A549 (cell line): ENCODE data around the gene NTNG1. TPM values are rescaled to one million over a fixed set of nuclear protein-coding genes. Genes with fewer than 3 reads are reported as not detected.

Experiments used
- ATAC-seq, 2 experiments: fragments of 200-7000 bp in 1 of 2; fragments of >200 bp in 1 of 2; cut with Nextera tagmentation in 1 of 2; cut with Tn5 transposase in 1 of 2; 3 replicates each; pipeline versions ENCODE4 v1.8.0 to v1.9.1; 2018 to 2020; ENCODE audit warnings: mild to moderate bottlenecking in 1 of 2, moderate library complexity in 1 of 2
- CTCF ChIA-PET: fragments of 300-600 bp; sonication (Branson Sonifier 250); formaldehyde crosslinking; extraction: SDS; loops from one replicate; lab custom pipeline; 2021; ENCODE audit warnings: antibody characterized with exemption, inconsistent platforms; lab: Yijun Ruan, JAX
- POLR2A ChIA-PET: fragments of 350-600 bp; formaldehyde crosslinking; extraction: SDS; loops from one replicate; lab custom pipeline; 2021; ENCODE audit warnings: antibody characterized with exemption, inconsistent platforms; lab: Yijun Ruan, JAX
- DNase-seq, 2 experiments: peaks; one replicate each; pipeline versions ENCODE4 v3.0.0 to v3.0.0-alpha.2; 2011 to 2016; ENCODE audit warnings: low read depth in 1 of 2, low spot score in 1 of 2
- FAIRE-seq: peaks from 2 replicates; lab custom pipeline; 2011; peaks lifted over from hg19 to GRCh38; lab: Jason Lieb, UNC
- H3K27ac ChIP-seq, 2 experiments: fragments of >200 bp; sonication (Bioruptor Twin); formaldehyde crosslinking; 3 replicates each; pipeline ENCODE4 v1.5.1; 2016 to 2017
- H3K4me1 ChIP-seq: fragments of >200 bp; sonication (Bioruptor Twin); formaldehyde crosslinking; 3 replicates; pipeline ENCODE4 v1.6.1; 2016
- H3K4me2 ChIP-seq: fragments of >200 bp; sonication (Bioruptor Twin); formaldehyde crosslinking; 3 replicates; pipeline ENCODE4 v1.6.1; 2016
- H3K4me3 ChIP-seq: fragments of >200 bp; sonication (Bioruptor Twin); formaldehyde crosslinking; 3 replicates; pipeline ENCODE4 v1.5.1; 2016
- H3K9me3 ChIP-seq: fragments of >200 bp; sonication (Bioruptor Twin); formaldehyde crosslinking; 3 replicates; pipeline ENCODE4 v1.6.1; 2016
- BCL3 ChIP-seq: fragments of >200 bp; sonication (Bioruptor Twin); formaldehyde crosslinking; IDR thresholded peaks from 3 replicates; pipeline ENCODE4 v1.6.1; 2016
- CBX8 ChIP-seq: fragments of 200-600 bp; sonication (generic); IDR thresholded peaks from 2 replicates; pipeline ENCODE4 v1.6.1; 2016
- CHD2 ChIP-seq: fragments of 150-350 bp; IDR thresholded peaks from 2 replicates; pipeline ENCODE4 v1.6.1; 2014; ENCODE audit warnings: low read length; ENCODE audit not compliant: partially characterized antibody
- EHF ChIP-seq: fragments of 250-450 bp; sonication (Bioruptor Pico); IDR thresholded peaks from 2 replicates; pipeline ENCODE4 v1.5.0; 2020; ENCODE audit warnings: mild to moderate bottlenecking
- ELK1 ChIP-seq: fragments of 150-350 bp; IDR thresholded peaks from 2 replicates; pipeline ENCODE4 v1.6.1; 2014; ENCODE audit warnings: low read depth, mild to moderate bottlenecking, low read length
- FOXS1 ChIP-seq: fragments of 250-450 bp; sonication (Bioruptor Pico); IDR thresholded peaks from 2 replicates; pipeline ENCODE4 v1.5.0; 2020; ENCODE audit warnings: mild to moderate bottlenecking, moderate library complexity
- GATA3 ChIP-seq: IDR thresholded peaks from 2 replicates; pipeline ENCODE4 v1.6.1; 2012; ENCODE audit warnings: borderline replicate concordance
- HDAC2 ChIP-seq: fragments of 200-600 bp; sonication (generic); IDR thresholded peaks from 2 replicates; pipeline ENCODE4 v1.6.1; 2016
- JUN ChIP-seq, 2 experiments: fragments of >200 bp; sonication (Bioruptor Twin); formaldehyde crosslinking; IDR thresholded peaks; 2 replicates in 1 of 2; 3 replicates in 1 of 2; pipeline ENCODE4 v1.6.1; 2016 to 2017
- NFE2L2 ChIP-seq: fragments of 150-350 bp; conservative IDR thresholded peaks from 2 replicates; pipeline ENCODE4 v1.6.1; 2014; ENCODE audit warnings: low read length
- NPAS2 ChIP-seq: fragments of 250-450 bp; sonication (Bioruptor Pico); IDR thresholded peaks from 2 replicates; pipeline ENCODE4 v1.8.0; 2022; ENCODE audit warnings: mild to moderate bottlenecking, moderate library complexity, borderline replicate concordance
- NR3C1 ChIP-seq: fragments of >200 bp; sonication (Bioruptor Twin); formaldehyde crosslinking; IDR thresholded peaks from 3 replicates; pipeline ENCODE4 v1.6.1; 2017
- PBX3 ChIP-seq: IDR thresholded peaks from 2 replicates; pipeline ENCODE4 v1.6.1; 2012
- PHF8 ChIP-seq: fragments of 200-600 bp; sonication (generic); IDR thresholded peaks from 2 replicates; pipeline ENCODE4 v1.6.1; 2016; ENCODE audit warnings: low read depth, mild to moderate bottlenecking, antibody characterized with exemption, moderate library complexity, borderline replicate concordance
- POLR2AphosphoS2 ChIP-seq: conservative IDR thresholded peaks from 2 replicates; pipeline ENCODE4 v1.6.1; 2012; ENCODE audit warnings: low read length, improper control_type of control experiment, inconsistent platforms
- RARB ChIP-seq: fragments of 250-450 bp; sonication (Bioruptor Pico); IDR thresholded peaks from 2 replicates; pipeline ENCODE4 v1.8.0; 2021; ENCODE audit warnings: mild to moderate bottlenecking, moderate library complexity
- ZC3H11A ChIP-seq: fragments of 450-650 bp; IDR thresholded peaks from 2 replicates; pipeline ENCODE4 v1.6.1; 2014; ENCODE audit warnings: antibody characterized with exemption, mild to moderate bottlenecking
- ZFP36 ChIP-seq: fragments of 450-650 bp; IDR thresholded peaks from 2 replicates; pipeline ENCODE4 v1.6.1; 2014; ENCODE audit warnings: borderline replicate concordance; ENCODE audit not compliant: partially characterized antibody
- ZNF302 ChIP-seq: fragments of 250-450 bp; sonication (Bioruptor Pico); IDR thresholded peaks from 2 replicates; pipeline ENCODE4 v1.9.0; 2021; ENCODE audit warnings: inconsistent platforms, mild to moderate bottlenecking, moderate library complexity
- WGBS: methylation state at CpG from one replicate; pipeline ENCODE4 v1.1.6; 2017; ENCODE audit errors: missing lambda C conversion rate; 5-methylcytosine and 5-hydroxymethylcytosine counted together
- polyA plus RNA-seq, 4 experiments: library from polyadenylated mRNA; depleted of rRNA in 3 of 4; stranded (reverse); fragments of >200 nt; fragmentation: RNase III in 1 of 4; extraction: RNeasy Plus Mini Kit Qiagen cat#74134 plus additional on column Dnase treatment in 1 of 4; gene quantifications; 2 replicates in 3 of 4; 3 replicates in 1 of 4; pipeline ENCODE4 v1.2.3, GENCODE V29; 2011 to 2017
- TF ChIP-seq, protein P1 (sequence below): fragments of 450-650 bp; IDR thresholded peaks from 2 replicates; pipeline ENCODE4 v1.6.1; 2014; ENCODE audit warnings: antibody characterized with exemption
- TF ChIP-seq, protein P2 (sequence below): fragments of 250-450 bp; sonication (Bioruptor Pico); IDR thresholded peaks from 2 replicates; pipeline ENCODE4 v1.5.0; 2021; ENCODE audit warnings: mild to moderate bottlenecking, moderate library complexity, borderline replicate concordance

The NTNG1 gene
- polyA plus RNA-seq, 2 of the 4 experiments (the other 2 are of a cell fraction) = not detected

GRCh38 chr1:107291987-107292386, 151.1 kb downstream of the NTNG1 start (continued):
- TF ChIP-seq NPAS2 (CRISPR knock-in tag) = no peak
- no peak for TF ChIP-seq GATA3
- TF ChIP-seq EHF (CRISPR knock-in tag) = no peak

DNA sequence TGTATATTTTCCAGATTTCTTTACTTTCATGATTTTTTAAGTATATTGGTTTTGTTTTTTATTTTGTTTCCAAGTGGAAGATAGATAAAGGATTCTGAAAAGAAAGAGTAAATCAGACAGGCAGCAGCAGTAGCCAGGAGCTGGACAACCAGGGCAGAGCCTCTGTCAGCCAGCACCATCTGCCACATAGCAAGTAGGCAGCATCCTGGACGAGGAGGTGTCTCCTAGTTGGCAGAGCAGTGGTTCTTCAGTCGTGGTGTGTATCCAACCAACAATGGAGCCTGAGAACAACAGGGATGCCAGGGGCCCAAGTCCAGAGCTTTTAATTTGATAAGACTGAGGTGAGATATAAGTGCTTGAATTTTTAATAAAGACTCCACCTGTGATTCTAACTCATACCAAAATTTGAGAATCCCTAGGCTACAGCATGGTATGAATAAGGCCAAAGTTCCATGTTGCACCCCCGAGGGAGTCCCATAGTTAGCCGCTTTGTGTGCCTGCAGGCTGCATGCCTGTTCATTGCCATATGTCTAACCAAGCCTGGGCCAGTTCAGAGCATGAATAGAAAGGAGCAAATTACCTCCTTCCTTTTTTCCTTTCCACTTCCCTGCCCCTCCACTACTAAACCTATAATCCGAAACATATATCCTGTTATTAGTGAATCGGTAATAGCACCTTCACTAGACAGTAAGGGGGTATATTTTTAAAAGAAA, 153.2 kb downstream of the NTNG1 start:
- ATAC-seq = no peak

More for the DNA sequence above, 153.2 kb downstream of the NTNG1 start:
- DNase-seq = no peak
- no peak overlapping the region for H3K27ac ChIP-seq
- POLR2A ChIA-PET = no interaction called here
- H3K9me3 ChIP-seq = no peaks in the 10 kb centered on the region
- no peak overlapping the region for H3K4me2 ChIP-seq
- no peak overlapping the region for H3K4me3 ChIP-seq
- TF ChIP-seq POLR2AphosphoS2 (no peak), JUN (IDR thresholded peaks at IDR 0.05) (no peak), CHD2 (no peak), RARB (no peak), NR3C1 (no peak), FOXS1 (no peak), ZC3H11A (no peak), PBX3 (no peak), CBX8 (no peak), ELK1 (no peak), NPAS2 (CRISPR knock-in tag) (no peak), ZFP36 (no peak), NFE2L2 (no peak), HDAC2 (no peak), BCL3 (no peak), ZNF302 (no peak), PHF8 (no peak)
- TF ChIP-seq, protein P1, sequence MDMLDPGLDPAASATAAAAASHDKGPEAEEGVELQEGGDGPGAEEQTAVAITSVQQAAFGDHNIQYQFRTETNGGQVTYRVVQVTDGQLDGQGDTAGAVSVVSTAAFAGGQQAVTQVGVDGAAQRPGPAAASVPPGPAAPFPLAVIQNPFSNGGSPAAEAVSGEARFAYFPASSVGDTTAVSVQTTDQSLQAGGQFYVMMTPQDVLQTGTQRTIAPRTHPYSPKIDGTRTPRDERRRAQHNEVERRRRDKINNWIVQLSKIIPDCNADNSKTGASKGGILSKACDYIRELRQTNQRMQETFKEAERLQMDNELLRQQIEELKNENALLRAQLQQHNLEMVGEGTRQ = no peak
- TF ChIP-seq, protein P2, sequence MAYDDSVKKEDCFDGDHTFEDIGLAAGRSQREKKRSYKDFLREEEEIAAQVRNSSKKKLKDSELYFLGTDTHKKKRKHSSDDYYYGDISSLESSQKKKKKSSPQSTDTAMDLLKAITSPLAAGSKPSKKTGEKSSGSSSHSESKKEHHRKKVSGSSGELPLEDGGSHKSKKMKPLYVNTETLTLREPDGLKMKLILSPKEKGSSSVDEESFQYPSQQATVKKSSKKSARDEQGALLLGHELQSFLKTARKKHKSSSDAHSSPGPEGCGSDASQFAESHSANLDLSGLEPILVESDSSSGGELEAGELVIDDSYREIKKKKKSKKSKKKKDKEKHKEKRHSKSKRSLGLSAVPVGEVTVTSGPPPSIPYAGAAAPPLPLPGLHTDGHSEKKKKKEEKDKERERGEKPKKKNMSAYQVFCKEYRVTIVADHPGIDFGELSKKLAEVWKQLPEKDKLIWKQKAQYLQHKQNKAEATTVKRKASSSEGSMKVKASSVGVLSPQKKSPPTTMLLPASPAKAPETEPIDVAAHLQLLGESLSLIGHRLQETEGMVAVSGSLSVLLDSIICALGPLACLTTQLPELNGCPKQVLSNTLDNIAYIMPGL (CRISPR knock-in tag) = no peak
- H3K4me1 ChIP-seq = no peaks in the 10 kb centered on the region
- no peak for FAIRE-seq
- 11% methylated on average over 6 of the region's 6 CpGs for WGBS
- CTCF ChIA-PET = no interaction called here
